Right ventricle myocardium inferior (tissue), 1 donor: ENCODE results near the gene LCK. TPM values are rescaled to one million over a fixed set of nuclear protein-coding genes. Genes with fewer than 3 reads are reported as not detected.

ENCODE experiments used
- ATAC-seq: fragments of 200-7000 bp; cut with Tn5 transposase; one replicate; pipeline ENCODE4 v1.9.1; 2020; ENCODE audit warnings: mild to moderate bottlenecking, moderate library complexity
- DNase-seq: peaks from one replicate; pipeline ENCODE4 v3.0.0; 2021; ENCODE audit errors: missing footprints
- intact Hi-C: fragments of 100-400 bp; cut with DNase I; formaldehyde crosslinking; loops from one replicate; pipeline ENCODE4 v1.11.0; 2022
- total RNA-seq: library from RNA; stranded (reverse); fragmentation: NEBNext Ultra II Directional; extraction: Animal tissue kit (Norgen Biotek cat#: 25700); gene quantifications from one replicate; pipeline ENCODE4 v1.2.1, GENCODE V29; 2021
- donor health status: DM: no; HTN: yes; CAD: no; lungs with severe emphysema.

Gene LCK
- total RNA-seq, 1 donor from 2014 or later = 0.57 TPM

DNA sequence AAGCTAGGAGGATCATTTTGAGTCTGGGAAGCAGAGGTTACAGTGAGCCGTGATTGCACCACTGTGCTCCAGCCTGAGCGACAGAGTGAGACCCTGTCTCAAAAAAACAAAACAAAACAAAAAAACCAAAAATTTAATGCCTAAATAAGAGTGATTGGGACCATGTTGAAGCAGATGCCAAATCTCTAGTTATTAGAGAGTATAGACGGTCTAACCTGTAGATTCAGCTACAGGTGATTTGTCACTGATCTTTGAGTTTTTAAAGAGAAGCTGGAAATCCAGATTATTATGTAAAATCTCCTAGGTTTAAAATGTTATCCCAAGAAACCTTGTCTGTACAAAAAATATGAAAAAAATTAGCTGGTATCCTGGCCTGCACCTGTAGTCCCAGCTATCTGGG, 52.3 kb downstream of the LCK start:
- intact Hi-C loops = no loop called here
- DNase-seq (no peak), ATAC-seq (no peak)

DNA sequence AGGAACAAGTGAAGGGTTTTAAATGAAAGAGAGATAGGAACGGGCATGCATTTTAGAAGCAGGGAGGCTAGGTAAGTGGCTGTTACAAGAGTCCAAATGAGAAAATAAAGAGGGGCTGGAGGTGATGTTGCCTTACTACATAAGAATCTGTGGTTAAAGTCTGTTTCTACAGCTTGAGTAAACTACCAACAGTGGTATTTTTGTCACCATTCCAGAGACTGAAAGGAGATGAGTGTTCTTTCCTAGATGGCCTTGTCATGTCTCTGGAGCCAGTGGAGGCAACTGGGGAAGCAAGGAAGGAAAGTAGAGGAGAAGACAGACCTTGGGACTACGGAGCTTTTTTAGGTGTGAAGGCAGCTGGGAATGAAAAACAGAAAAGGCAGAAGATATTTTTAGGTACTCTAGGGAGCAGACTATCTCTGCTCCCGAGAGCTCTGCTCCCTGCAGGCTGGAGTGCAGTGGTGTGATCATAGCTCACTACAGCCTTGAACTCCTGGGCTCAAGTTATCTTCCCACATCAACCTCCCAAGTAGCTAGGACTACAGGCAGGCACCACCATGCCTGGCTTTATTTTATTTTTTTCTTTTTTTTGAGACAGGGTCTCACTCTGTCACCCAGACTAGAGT, 53.0 kb downstream of the LCK start:
- DNase-seq (no peak), ATAC-seq (no peak)
- intact Hi-C loops = no loop called here

DNA sequence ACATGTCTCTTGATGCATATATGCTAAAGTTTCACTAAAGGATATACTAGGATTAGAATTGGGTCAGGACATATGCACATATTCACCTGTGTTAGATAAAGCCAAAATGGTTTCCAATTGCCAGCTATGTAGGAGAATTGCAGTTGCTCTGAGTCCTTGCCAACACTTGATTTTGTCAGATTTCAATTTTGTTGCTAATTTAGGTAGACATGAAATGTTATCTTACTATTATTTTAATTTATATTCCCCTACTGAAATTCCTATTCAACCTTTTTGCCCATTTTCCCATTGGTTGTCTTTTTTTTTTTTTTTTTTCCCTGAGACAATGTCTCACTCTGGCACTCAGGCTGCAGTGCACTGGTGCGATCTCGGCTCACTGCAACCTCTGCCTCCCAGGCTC, 54.2 kb downstream of the LCK start:
- intact Hi-C loops = no loop called here
- ATAC-seq = no peak

DNA sequence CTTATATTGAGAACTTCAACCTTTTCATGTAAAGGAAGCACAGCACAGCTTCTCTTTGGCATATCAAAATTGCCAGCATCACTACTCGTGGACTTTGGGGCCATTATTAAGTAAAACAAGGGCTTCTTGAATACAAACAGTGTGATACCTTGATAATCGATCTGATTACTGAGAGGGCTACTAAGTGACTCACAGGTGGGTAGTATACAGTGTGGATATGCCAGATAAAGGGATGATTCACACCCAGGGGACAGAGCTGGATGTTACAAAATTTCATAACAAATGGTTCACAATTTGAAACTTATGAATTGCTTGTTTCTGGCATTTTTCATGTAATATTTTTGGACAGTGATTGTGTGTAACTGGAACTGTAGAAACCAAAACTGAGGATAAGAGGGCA, 56.3 kb downstream of the LCK start:
- ATAC-seq (no peak), DNase-seq (no peak)
- intact Hi-C loops = no loop called here

More for the DNA sequence above, 54.2 kb downstream of the LCK start:
- no peak for DNase-seq

DNA sequence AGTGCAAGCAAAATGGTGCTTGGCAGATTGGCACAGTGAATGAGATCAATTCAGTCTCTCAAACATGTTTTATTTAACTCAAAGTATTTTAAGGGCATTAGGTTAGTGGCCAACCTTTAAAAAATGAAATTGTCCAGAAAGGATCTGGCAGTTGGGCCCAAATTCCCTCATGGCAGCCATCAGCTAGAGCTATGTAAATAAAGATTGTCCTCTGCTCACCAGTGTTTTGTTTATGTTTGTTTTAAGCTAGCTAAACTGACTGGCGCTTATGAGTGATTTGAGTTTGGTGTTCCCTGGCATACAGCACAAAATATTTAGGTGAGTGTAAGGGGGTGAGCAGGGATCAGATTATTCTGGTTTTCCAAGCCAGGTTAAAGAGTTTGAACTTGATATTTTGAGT, 58.9 kb downstream of the LCK start:
- no peak for DNase-seq
- intact Hi-C loops = loop anchor here (5.0 kb wide), 1 partner anchor 58 kb away; the partner anchor contains the start of gene LCK
- no peak for ATAC-seq

DNA sequence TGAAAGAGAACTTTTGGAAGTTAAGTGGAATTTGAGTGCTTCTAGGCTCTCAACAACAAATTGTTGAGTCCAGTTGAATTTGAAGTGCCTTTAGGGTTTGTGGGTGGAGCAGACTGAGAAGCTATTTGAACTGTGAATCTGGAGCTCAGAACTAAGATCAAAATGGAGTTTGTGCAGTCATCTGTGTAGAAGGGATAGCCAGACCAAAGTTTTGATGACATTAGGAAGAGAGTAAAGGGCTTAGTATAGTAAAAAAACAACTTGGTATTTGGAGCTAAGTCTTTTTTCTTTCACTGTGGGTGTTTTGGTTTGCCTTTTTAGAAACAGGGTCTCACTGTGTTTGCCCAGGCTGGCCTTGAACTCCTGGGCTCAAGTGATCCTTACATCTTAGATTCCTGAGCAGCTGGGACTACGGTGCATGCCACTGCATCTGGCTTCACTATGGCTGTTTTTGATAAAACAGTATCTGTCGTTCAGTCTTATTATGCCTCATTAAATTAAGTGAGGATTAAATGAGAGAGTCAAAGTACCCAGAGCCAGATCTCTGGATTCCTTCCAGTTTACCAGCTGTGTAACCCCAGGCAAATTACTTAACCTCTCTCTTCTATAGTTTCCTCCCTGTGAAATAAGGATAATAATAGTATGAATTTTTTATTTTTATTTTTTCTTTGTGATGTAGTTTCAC, 60.8 kb downstream of the LCK start:
- intact Hi-C loops = loop anchor here (5.0 kb wide), 1 partner anchor 60 kb away; the partner anchor contains the start of gene LCK
- DNase-seq = no peak
- no peak for ATAC-seq

DNA sequence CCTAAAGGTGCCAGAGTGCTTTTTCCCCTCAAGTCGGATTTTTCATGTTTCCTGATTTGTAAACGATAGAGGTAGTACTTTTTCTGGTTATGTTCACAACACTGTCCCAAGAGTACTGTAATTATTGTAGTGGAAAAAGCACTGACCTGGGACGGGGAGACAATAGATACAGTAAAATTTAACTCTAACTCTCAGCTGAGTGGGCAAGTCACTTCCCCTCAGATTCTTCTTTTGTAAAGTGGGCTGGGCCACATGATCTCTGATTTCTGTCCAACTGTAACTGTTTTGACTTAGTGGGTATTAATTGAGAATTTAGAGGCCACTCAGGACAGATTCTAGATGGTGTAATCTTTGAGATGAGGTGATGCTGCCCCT, 65.8 kb downstream of the LCK start:
- DNase-seq = no peak
- ATAC-seq = no peak
- intact Hi-C loops = loop anchor here (5.0 kb wide), 1 partner anchor 100 kb away; no protein-coding TSS in a partner anchor

DNA sequence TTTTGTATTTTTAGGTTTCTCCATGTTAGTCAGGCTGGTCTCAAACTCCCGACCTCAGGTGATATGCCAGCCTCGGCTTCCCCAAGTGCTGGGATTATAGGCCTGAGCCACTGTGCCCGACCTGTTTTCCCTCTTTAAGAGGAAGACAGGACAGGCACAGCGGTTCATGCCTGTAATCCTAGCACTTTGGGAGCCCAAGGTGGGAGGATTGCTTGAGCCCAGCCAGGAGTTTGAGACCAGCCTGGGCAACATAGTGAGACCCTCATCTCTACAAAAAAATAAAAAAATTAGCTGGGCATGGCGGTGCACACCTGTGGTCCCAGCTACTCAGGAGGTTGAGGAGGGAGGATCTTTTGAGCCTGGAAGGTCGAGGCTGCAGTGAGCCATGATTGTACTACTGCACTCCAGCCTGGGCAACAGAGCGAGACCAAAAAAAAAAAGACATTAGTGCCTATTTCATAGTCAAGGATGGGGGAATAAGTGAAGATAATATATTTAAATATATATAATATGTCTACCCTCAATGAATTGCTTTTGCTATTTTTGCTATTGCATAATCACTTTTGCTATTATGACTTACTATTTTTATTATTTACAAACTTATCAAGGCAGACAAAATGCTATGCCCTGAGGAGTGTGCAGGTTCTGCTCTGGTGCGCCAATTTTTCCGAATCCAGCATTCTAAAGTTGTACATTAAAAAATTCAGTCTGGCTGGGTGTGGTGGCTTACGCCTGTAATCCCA, 67.2 kb downstream of the LCK start:
- intact Hi-C loops = loop anchor here (5.0 kb wide), 1 partner anchor 101 kb away; no protein-coding TSS in a partner anchor

DNA sequence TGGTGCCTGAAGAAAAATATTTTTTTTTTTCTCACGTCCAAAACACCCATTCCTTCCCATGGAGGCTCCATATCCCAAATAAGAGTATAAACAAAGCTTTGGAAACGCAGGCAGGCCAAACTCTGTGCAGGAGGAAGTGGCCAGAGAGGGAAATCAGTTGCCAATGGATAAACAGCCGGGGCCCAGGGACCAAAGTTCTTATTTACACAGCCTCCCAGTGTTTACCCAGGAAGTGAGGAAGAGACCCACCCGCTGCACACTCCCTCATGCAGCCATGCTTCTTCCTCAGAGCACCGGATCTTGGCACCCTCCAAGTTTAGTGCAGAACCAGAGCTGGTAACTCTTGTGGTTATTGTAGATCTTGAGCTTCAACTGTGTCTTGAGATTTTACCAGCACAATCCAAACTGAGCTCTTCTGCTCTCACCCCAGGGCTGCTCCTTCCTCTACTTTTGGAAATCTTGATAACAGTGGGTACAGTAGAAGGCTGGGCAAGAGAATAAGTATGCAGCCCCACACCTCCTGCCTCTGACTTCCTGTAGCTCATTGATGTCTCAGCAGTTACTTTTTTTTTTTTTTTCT, 70.7 kb downstream of the LCK start:
- intact Hi-C loops = no loop called here
- ATAC-seq (no peak), DNase-seq (no peak)

More for the DNA sequence above, 67.2 kb downstream of the LCK start:
- no peak for DNase-seq
- no peak for ATAC-seq

DNA sequence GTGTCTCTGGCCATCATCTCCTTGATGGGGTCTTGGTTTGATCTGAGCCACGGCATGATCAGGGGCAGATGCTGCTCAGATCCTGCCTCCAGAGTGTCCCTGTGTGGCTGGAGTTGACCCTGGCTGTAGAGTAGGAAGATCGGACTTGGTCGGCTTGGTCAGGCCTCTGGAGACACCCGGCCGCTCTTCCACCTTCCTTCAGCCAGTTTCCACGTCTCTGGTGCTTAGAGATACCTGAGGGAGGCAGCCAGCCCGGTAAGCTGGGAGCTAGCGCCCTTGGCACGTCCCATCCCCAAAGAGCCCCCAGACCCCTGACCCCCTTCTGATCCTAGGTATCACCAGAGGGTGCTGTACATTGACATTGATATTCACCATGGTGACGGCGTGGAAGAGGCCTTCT, 76.1 kb downstream of the LCK start:
- no peak for DNase-seq
- ATAC-seq = no peak
- intact Hi-C loops = no loop called here

DNA sequence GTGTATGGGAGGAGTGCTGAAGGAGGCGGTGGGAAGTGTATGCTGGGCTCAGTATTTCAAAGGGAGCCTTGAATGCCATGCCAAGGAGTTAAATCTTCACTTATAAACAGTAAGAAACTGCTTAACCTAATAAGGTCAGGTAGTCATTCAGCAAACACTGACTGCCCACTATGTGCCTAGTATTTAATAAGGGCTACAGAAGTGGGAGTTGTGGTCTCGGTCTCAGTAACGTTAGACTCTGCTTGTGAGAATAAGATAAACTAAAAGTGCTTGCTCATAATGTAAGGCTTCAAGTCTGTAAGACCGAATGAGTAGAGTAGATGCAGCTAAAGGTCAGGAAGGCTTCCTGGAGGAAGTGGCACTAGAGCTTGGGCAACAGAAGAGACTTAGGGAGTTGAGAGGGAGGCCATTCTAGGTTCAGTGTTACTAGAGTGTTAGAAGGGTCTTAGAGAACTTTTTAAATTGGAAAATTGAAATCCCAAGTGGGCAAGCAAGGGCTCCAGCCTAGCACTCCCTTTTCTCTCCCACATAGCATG, 78.9 kb downstream of the LCK start:
- intact Hi-C loops = no loop called here
- ATAC-seq (no peak), DNase-seq (no peak)

DNA sequence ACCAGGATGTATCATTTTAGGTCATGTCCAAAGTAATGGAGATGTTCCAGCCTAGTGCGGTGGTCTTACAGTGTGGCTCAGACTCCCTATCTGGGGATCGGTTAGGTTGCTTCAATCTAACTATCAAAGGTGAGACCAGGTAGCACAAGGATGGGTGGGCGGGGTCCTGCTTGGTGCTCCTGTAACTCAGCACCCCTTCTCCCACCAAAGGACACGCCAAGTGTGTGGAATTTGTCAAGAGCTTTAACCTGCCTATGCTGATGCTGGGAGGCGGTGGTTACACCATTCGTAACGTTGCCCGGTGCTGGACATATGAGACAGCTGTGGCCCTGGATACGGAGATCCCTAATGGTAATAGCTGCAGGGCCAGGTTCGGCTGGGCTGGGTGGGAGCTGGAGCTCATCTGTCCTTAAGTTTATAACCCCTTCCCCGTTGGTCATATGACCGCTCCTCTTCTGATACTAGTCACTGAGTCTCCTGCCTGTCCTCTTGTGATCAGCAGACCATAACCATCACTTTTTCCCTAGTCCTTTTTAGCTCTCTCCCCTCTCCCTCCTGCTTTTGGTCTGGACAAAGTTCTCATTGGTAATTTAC, 79.6 kb downstream of the LCK start:
- intact Hi-C loops = no loop called here
- no peak for DNase-seq
- ATAC-seq = no peak

DNA sequence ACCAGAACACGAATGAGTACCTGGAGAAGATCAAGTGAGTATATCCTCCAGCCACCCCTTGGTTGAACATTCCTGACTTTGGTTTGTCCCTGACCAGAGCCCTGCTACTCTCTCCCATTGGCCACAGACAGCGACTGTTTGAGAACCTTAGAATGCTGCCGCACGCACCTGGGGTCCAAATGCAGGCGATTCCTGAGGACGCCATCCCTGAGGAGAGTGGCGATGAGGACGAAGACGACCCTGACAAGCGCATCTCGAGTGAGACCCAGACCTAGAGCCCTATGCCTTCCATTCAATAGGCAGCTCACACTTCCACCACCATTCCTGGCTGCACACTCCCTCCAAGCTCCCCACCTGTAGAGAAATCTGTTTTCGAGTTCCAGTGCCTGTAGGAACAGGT, 80.5 kb downstream of the LCK start:
- no peak for DNase-seq
- intact Hi-C loops = no loop called here
- no peak for ATAC-seq

DNA sequence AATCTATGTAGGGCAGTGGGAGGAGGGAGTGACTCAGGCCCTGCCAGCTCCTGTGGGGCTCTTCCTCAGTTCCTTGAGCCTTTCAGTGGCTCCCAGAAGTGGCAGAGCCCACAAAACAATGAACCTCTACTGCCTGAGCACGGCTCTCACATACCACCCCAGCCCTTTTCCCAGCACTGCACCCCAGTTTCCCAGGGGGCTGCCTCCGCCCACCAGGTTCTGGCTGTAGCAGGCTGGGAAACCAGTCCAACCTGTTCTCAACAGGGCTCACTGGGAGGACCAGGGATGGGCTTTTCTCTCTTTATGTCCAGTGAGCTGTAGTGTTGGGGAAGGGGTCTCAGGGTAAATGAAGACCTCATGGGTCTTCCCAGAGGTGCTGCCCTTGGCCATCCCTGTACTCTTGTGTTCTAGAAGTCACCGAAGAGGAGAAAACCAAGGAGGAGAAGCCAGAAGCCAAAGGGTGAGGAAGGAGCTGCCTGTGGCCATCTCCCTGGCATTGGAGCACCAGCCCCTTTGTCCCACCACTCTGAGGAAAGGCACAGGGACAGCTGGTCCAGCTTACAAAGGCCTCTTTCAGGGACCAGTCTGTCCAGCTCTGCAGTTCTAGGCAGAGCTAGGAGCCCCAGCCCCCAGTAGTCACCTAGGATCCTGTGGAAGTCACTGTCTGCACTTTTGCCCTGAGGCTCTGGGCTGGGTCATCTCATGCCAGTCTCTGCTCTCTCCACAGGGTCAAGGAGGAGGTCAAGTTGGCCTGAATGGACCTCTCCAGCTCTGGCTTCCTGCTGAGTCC, 81.4 kb downstream of the LCK start:
- DNase-seq (no peak), ATAC-seq (no peak)
- intact Hi-C loops = no loop called here

DNA sequence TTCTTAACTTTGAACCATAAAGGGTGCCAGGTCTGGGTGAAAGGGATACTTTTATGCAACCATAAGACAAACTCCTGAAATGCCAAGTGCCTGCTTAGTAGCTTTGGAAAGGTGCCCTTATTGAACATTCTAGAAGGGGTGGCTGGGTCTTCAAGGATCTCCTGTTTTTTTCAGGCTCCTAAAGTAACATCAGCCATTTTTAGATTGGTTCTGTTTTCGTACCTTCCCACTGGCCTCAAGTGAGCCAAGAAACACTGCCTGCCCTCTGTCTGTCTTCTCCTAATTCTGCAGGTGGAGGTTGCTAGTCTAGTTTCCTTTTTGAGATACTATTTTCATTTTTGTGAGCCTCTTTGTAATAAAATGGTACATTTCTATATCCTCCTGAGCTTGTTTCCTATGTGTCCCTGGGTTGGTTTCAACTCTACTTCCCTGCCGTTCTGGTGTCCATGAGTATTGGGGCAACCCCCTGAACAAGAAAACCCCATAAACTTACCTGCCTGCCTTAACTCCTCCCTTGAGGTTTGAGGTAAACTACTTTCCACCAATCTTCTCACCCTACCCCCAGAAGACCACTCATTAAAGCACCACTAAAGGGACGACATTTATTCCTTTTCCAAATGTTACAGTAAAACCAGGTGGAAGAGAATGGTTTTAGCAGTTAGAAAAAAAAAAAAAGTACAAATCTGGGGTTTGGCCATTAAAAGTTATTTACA, 82.3 kb downstream of the LCK start:
- DNase-seq (no peak), ATAC-seq (no peak)
- intact Hi-C loops = no loop called here

DNA sequence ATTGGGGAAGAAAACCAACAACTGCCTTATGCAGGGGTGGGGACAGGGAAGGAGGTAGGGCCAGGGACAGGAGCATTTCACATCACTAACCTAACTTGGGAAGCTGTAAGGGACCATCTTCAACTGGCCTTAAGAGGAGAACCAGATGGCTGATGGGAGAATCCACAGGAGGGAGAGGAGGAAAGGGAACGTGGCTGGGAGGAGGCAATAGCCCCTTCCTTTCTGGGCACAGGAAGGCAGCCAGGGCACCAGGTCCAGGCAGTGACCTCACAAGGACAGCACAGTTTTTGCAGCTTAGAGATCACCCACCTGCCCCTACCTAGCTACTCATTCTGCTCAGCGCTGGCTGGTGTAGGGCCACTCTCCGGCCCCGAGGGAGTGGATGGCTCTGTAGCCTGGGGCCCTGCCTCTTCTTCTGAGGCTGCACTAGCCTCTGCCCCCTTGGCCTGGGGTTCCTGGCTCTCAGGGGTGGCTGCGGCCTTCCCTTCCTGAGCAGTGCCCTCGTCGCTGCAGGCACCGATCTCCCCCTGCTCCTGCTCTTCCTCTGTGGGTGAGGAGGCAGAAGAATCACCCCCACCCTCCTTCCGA, 83.3 kb downstream of the LCK start:
- intact Hi-C loops = no loop called here
- no peak for ATAC-seq
- no peak for DNase-seq

DNA sequence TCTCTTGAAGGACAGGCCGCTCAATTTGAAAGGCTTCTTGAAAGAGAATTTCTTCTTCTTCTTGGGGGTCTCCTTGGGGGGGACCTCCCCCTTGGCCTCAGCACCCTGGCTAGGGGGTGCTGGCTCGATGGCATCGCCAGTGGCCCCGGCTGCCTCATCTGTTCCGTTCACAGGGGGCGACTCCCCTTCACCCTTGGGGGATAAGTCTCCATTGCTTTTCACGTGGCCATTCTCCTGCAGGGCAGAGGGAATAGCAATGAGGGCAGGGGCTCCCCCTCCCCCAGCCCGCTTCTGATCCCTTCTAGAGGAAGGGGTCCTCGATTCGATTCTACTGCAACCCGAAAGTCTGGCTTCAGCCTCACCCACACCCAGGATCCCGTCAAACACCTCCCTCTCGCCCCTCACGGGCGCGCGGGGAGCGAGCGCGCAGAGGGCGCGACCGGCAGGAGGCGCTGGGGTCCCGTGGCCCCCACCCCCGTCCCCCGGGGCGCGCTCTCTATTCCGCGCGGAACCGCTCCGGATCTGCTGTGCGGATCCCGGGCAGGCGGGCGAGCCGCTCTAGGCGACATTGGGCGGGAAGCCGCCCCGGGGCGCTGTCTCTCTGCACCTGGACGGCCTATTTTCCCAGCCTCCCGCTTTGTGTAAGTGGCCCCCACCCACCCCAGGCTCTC, 83.9 kb downstream of the LCK start:
- ATAC-seq = peak; percentile 35
- DNase-seq = peak; percentile 80
- intact Hi-C loops = no loop called here
